HepG2 (cell line): ENCODE results near the gene KMT2B. TPM values are rescaled to one million over a fixed set of nuclear protein-coding genes. Genes with fewer than 3 reads are reported as not detected.

ENCODE experiments used
- EHMT2 ChIP-seq: fragments of 200-600 bp; sonication (generic); IDR thresholded peaks from 2 replicates; pipeline ENCODE4 v1.7.0; 2017; ENCODE audit warnings: antibody characterized with exemption, low read depth, low read length, borderline replicate concordance
- FOXP4 ChIP-seq: sonication (generic); formaldehyde crosslinking; IDR thresholded peaks from 2 replicates; pipeline ENCODE4 v1.4.0; 2020; ENCODE audit warnings: missing genetic modification reagents
- GABPB1 ChIP-seq: IDR thresholded peaks from 2 replicates; pipeline ENCODE4 v1.6.1; 2016; ENCODE audit warnings: mild to moderate bottlenecking, missing genetic modification reagents, moderate library complexity, missing compliant biosample characterization
- GLMP ChIP-seq: sonication (generic); formaldehyde crosslinking; IDR thresholded peaks from 2 replicates; pipeline ENCODE4 v1.9.0; 2021; ENCODE audit warnings: missing genetic modification reagents, mild to moderate bottlenecking, borderline replicate concordance
- GTF3A ChIP-seq: sonication (generic); formaldehyde crosslinking; conservative IDR thresholded peaks from 2 replicates; pipeline ENCODE4 v1.4.0; 2020; ENCODE audit warnings: mild to moderate bottlenecking, missing genetic modification reagents
- HNRNPH1 ChIP-seq: fragments of 200-400 bp; formaldehyde crosslinking; optimal IDR thresholded peaks from 2 replicates; pipeline ENCODE3; 2017; ENCODE audit warnings: mild to moderate bottlenecking, low read depth, low read length
- JUND ChIP-seq: sonication (generic); formaldehyde crosslinking; IDR thresholded peaks from 2 replicates; pipeline ENCODE4 v1.8.0; 2022; ENCODE audit warnings: mild to moderate bottlenecking, missing genetic modification reagents
- KDM2A ChIP-seq: sonication (generic); formaldehyde crosslinking; IDR thresholded peaks from 2 replicates; pipeline ENCODE4 v1.4.0; 2020; ENCODE audit warnings: low read depth, missing genetic modification reagents, borderline replicate concordance
- MAX ChIP-seq: IDR thresholded peaks from 2 replicates; pipeline ENCODE4 v1.6.1; 2012; ENCODE audit warnings: inconsistent platforms
- MTA3 ChIP-seq: sonication (generic); formaldehyde crosslinking; IDR thresholded peaks from 2 replicates; pipeline ENCODE4 v1.4.0; 2020; ENCODE audit warnings: missing genetic modification reagents
- PHF21A ChIP-seq: sonication (generic); formaldehyde crosslinking; IDR thresholded peaks from 2 replicates; pipeline ENCODE4 v1.5.0; 2020; ENCODE audit warnings: mild to moderate bottlenecking, missing genetic modification reagents
- POLR2G ChIP-seq: fragments of 200-400 bp; formaldehyde crosslinking; IDR thresholded peaks from 2 replicates; pipeline ENCODE4 v1.6.1; 2018; ENCODE audit warnings: mild to moderate bottlenecking, low read depth, low read length, moderate library complexity
- SP4 ChIP-seq: sonication (generic); formaldehyde crosslinking; IDR thresholded peaks from 2 replicates; pipeline ENCODE4 v1.8.1; 2023; ENCODE audit warnings: mild to moderate bottlenecking, missing genetic modification reagents
- TBX2 ChIP-seq: sonication (generic); formaldehyde crosslinking; IDR thresholded peaks from 2 replicates; pipeline ENCODE4 v1.5.0; 2020; ENCODE audit warnings: missing genetic modification reagents, mild to moderate bottlenecking, borderline replicate concordance
- THAP11 ChIP-seq: IDR thresholded peaks from 2 replicates; pipeline ENCODE4 v1.6.1; 2016; ENCODE audit warnings: missing biosample characterization, missing genetic modification reagents
- YEATS2 ChIP-seq: sonication (generic); formaldehyde crosslinking; IDR thresholded peaks from 2 replicates; pipeline ENCODE4 v1.4.0; 2020; ENCODE audit warnings: missing genetic modification reagents, borderline replicate concordance
- ZBTB14 ChIP-seq: sonication (generic); formaldehyde crosslinking; IDR thresholded peaks from 2 replicates; pipeline ENCODE4 v1.4.0; 2020; ENCODE audit warnings: missing genetic modification reagents
- ZKSCAN1 ChIP-seq: fragments of 150-350 bp; IDR thresholded peaks from 2 replicates; pipeline ENCODE4 v1.6.1; 2014; ENCODE audit warnings: low read length
- ZNF333 ChIP-seq: sonication (generic); formaldehyde crosslinking; IDR thresholded peaks from 2 replicates; pipeline ENCODE4 v1.4.0; 2020; ENCODE audit warnings: mild to moderate bottlenecking, missing genetic modification reagents, borderline replicate concordance
- ZNF335 ChIP-seq: sonication (generic); formaldehyde crosslinking; IDR thresholded peaks from 2 replicates; pipeline ENCODE4 v1.4.0; 2020; ENCODE audit warnings: missing genetic modification reagents
- ZNF441 ChIP-seq: sonication (generic); formaldehyde crosslinking; IDR thresholded peaks from 2 replicates; pipeline ENCODE4 v1.7.0; 2021; ENCODE audit warnings: missing genetic modification reagents, borderline replicate concordance
- ZNF660 ChIP-seq: sonication (generic); formaldehyde crosslinking; IDR thresholded peaks from 2 replicates; pipeline ENCODE4 v1.5.1; 2020; ENCODE audit warnings: mild to moderate bottlenecking, low read depth, missing genetic modification reagents, borderline replicate concordance
- ZSCAN22 ChIP-seq: sonication (generic); formaldehyde crosslinking; IDR thresholded peaks from 2 replicates; pipeline ENCODE4 v1.4.0; 2020; ENCODE audit warnings: mild to moderate bottlenecking, missing genetic modification reagents
- polyA plus RNA-seq, 8 experiments: library from polyadenylated mRNA; depleted of rRNA in 3 of 8; stranded (reverse) in 7 of 8; unstranded in 1 of 8; fragments of >200 nt; fragmentation: Illumina TruSeq in 4 of 8; extraction: Trizol in 4 of 8; gene quantifications; 2 replicates each; pipeline versions ENCODE4 v1.2.1 to v1.2.3, GENCODE V29; 2011 to 2016; ENCODE audit warnings: low read depth in 4 of 8, missing spikeins in 1 of 8, mixed read lengths in 1 of 8; ENCODE audit not compliant: insufficient read depth in 1 of 8
- total RNA-seq, 5 experiments: library from RNA; depleted of rRNA; stranded (reverse); fragments of >200 nt; fragmentation: Illumina TruSeq; extraction: Trizol; gene quantifications; 2 replicates each; pipeline ENCODE4 v1.2.3, GENCODE V29; 2016; ENCODE audit warnings: low read depth in 1 of 5

Gene KMT2B
- total and polyA plus RNA-seq, 2 of the 13 experiments (the other 11 are each of a cell fraction or from before 2014, with no cell fraction given), result 6.2 to 16.9 TPM

- TF ChIP-seq FOXP4 (CRISPR knock-in tag) (no peak), HNRNPH1 (no peak), GABPB1 (CRISPR knock-in tag) (no peak; the same call in 1 of the 2 replicates), THAP11 (peak; percentile 45; the same call in 1 of the 2 replicates), MAX (peak; percentile 39; the same call in 1 of the 2 replicates), PHF21A (CRISPR knock-in tag) (no peak), MTA3 (CRISPR knock-in tag) (no peak), ZBTB14 (CRISPR knock-in tag) (peak; percentile 84), TBX2 (CRISPR knock-in tag) (no peak), ZKSCAN1 (no peak), ZNF441 (no peak), GLMP (no peak), EHMT2 (no peak), ZNF660 (CRISPR knock-in tag) (no peak), YEATS2 (CRISPR knock-in tag) (no peak), ZSCAN22 (CRISPR knock-in tag) (no peak), GTF3A (CRISPR knock-in tag) (no peak), ZNF333 (CRISPR knock-in tag) (no peak), ZNF335 (CRISPR knock-in tag) (no peak), SP4 (peak; percentile 97), JUND (no peak), KDM2A (CRISPR knock-in tag) (0 out of 2 replicates have a peak, but pooled peaks have one; percentile 17), POLR2G (0 out of 2 replicates have a peak, but pooled peaks have one; percentile 33)
Observed at GRCh38 chr19:35775298-35776101, 57.7 kb downstream of the KMT2B start, which contains the start of gene ARHGAP33 (continued).
